H9 (cell line): ENCODE results near the gene AKAP3. TPM values are rescaled to one million over a fixed set of nuclear protein-coding genes. Genes with fewer than 3 reads are reported as not detected.

ENCODE experiments used
- DNase-seq: peaks from one replicate; pipeline ENCODE4 v3.0.0-alpha.2; 2017
- H2AFZ ChIP-seq: one replicate; pipeline ENCODE4 v1.6.1; 2013; ENCODE audit warnings: mild to moderate bottlenecking, low read length, control low read depth, moderate library complexity
- H2AK5ac ChIP-seq: 2 replicates; pipeline ENCODE4 v1.6.1; 2013; ENCODE audit warnings: low read length, control low read depth, mixed read lengths; ENCODE audit not compliant: insufficient read length
- H2BK120ac ChIP-seq: one replicate; pipeline ENCODE4 v1.6.1; 2013; ENCODE audit warnings: low read depth, mild to moderate bottlenecking, low read length, control low read depth, inconsistent platforms; ENCODE audit not compliant: poor library complexity, severe bottlenecking
- H2BK12ac ChIP-seq: 2 replicates; pipeline ENCODE4 v1.6.1; 2013; ENCODE audit warnings: low read length, control low read depth, mixed read lengths, low read depth; ENCODE audit not compliant: insufficient read length
- H2BK15ac ChIP-seq: 2 replicates; pipeline ENCODE4 v1.6.1; 2013; ENCODE audit warnings: low read depth, low read length, control low read depth
- H2BK20ac ChIP-seq: one replicate; pipeline ENCODE4 v1.6.1; 2013; ENCODE audit warnings: low read depth, mild to moderate bottlenecking, low read length, control low read depth, inconsistent platforms; ENCODE audit not compliant: poor library complexity, severe bottlenecking
- H2BK5ac ChIP-seq: 2 replicates; pipeline ENCODE4 v1.6.1; 2013; ENCODE audit warnings: low read length, control low read depth, mixed read lengths; ENCODE audit not compliant: insufficient read length
- H3K14ac ChIP-seq: 2 replicates; pipeline ENCODE4 v1.6.1; 2013; ENCODE audit warnings: low read length, control low read depth; ENCODE audit not compliant: insufficient read depth
- H3K18ac ChIP-seq: 2 replicates; pipeline ENCODE4 v1.6.1; 2013; ENCODE audit warnings: low read depth, mild to moderate bottlenecking, mixed read lengths, low read length, control low read depth; ENCODE audit not compliant: insufficient read length
- H3K23ac ChIP-seq: 2 replicates; pipeline ENCODE4 v1.6.1; 2013; ENCODE audit warnings: low read length, control low read depth, mixed read lengths, low read depth; ENCODE audit not compliant: insufficient read length
- H3K23me2 ChIP-seq: 2 replicates; pipeline ENCODE4 v1.6.1; 2013; ENCODE audit warnings: low read depth, mild to moderate bottlenecking, mixed read lengths, low read length, control low read depth; ENCODE audit not compliant: insufficient read length, poor library complexity, severe bottlenecking
- H3K27ac ChIP-seq: 2 replicates; pipeline ENCODE4 v1.5.1; 2013; ENCODE audit warnings: low read length, control low read depth, mixed read lengths, low read depth; ENCODE audit not compliant: insufficient read length
- H3K27me3 ChIP-seq: 2 replicates; pipeline ENCODE4 v1.6.1; 2013; ENCODE audit warnings: low read length, control low read depth, inconsistent platforms; ENCODE audit not compliant: insufficient read depth
- H3K4ac ChIP-seq: 2 replicates; pipeline ENCODE4 v1.6.1; 2013; ENCODE audit warnings: low read depth, mild to moderate bottlenecking, control low read depth, inconsistent platforms, low read length, moderate library complexity
- H3K4me1 ChIP-seq: 2 replicates; pipeline ENCODE4 v1.6.1; 2013; ENCODE audit warnings: low read length, control low read depth, inconsistent platforms; ENCODE audit not compliant: insufficient read depth
- H3K4me2 ChIP-seq: 2 replicates; pipeline ENCODE4 v1.6.1; 2013; ENCODE audit warnings: low read length, control low read depth, mixed read lengths; ENCODE audit not compliant: insufficient read length, insufficient read depth
- H3K56ac ChIP-seq: 2 replicates; pipeline ENCODE4 v1.6.1; 2013; ENCODE audit warnings: low read depth, mild to moderate bottlenecking, mixed read lengths, low read length, control low read depth; ENCODE audit not compliant: insufficient read length
- H3K79me1 ChIP-seq: 2 replicates; pipeline ENCODE4 v1.6.1; 2013; ENCODE audit warnings: low read depth, mild to moderate bottlenecking, moderate library complexity, low read length, control low read depth, inconsistent platforms; ENCODE audit not compliant: insufficient read depth, poor library complexity, severe bottlenecking
- H3K79me2 ChIP-seq: 2 replicates; pipeline ENCODE4 v1.6.1; 2013; ENCODE audit warnings: low read length, control low read depth, inconsistent platforms; ENCODE audit not compliant: insufficient read depth
- H3K9ac ChIP-seq: 2 replicates; pipeline ENCODE4 v1.6.1; 2013; ENCODE audit warnings: low read length, control low read depth, mixed read lengths; ENCODE audit not compliant: insufficient read length; ENCODE audit errors: extremely low read depth
- H3K9me3 ChIP-seq: one replicate; pipeline ENCODE4 v1.6.1; 2013; ENCODE audit warnings: low read depth, low read length, inconsistent platforms; ENCODE audit not compliant: control insufficient read depth
- H3T11ph ChIP-seq: one replicate; pipeline ENCODE4 v1.6.1; 2013; ENCODE audit warnings: mild to moderate bottlenecking, low read length, control low read depth, inconsistent platforms
- H4K20me1 ChIP-seq: one replicate; pipeline ENCODE4 v1.6.1; 2013; ENCODE audit not compliant: control insufficient read depth, insufficient read length, insufficient read depth
- H4K5ac ChIP-seq: 2 replicates; pipeline ENCODE4 v1.6.1; 2013; ENCODE audit warnings: low read depth, mild to moderate bottlenecking, mixed read lengths, low read length, control low read depth; ENCODE audit not compliant: insufficient read length
- H4K8ac ChIP-seq: replicated peaks from 2 replicates; pipeline ENCODE4 v1.6.1; 2013; ENCODE audit warnings: low read length, control low read depth, mixed read lengths, low read depth; ENCODE audit not compliant: insufficient read length
- H4K91ac ChIP-seq: 2 replicates; pipeline ENCODE4 v1.6.1; 2013; ENCODE audit warnings: low read depth, mild to moderate bottlenecking, moderate library complexity, mixed read lengths, low read length, control low read depth; ENCODE audit not compliant: insufficient read length
- H3K27ac Mint-ChIP-seq, 3 experiments: 2 replicates in 2 of 3; 3 replicates in 1 of 3; pipeline ENCODE4 v1.8.0; 2020 to 2021; ENCODE audit warnings: mixed read lengths in 3 of 3, mild to moderate bottlenecking in 1 of 3, moderate library complexity in 1 of 3
- H3K27me3 Mint-ChIP-seq: 2 replicates; pipeline ENCODE4 v1.8.0; 2021; ENCODE audit warnings: low read depth, mild to moderate bottlenecking, moderate library complexity, mixed read lengths
- H3K36me3 Mint-ChIP-seq, 3 experiments: 2 replicates in 2 of 3; 3 replicates in 1 of 3; pipeline ENCODE4 v1.8.0; 2020 to 2021; ENCODE audit warnings: low read depth in 3 of 3, mixed read lengths in 3 of 3; ENCODE audit not compliant: insufficient read depth in 1 of 3
- H3K4me1 Mint-ChIP-seq, 2 experiments: 2 replicates each; pipeline ENCODE4 v1.8.0; 2020; ENCODE audit warnings: mixed read lengths in 2 of 2
- H3K4me3 Mint-ChIP-seq, 2 experiments: 2 replicates in 1 of 2; 3 replicates in 1 of 2; pipeline ENCODE4 v1.8.0; 2020 to 2021; ENCODE audit warnings: mild to moderate bottlenecking in 2 of 2, mixed read lengths in 2 of 2, moderate library complexity in 1 of 2
- H3K9me3 Mint-ChIP-seq, 2 experiments: 2 replicates in 1 of 2; 3 replicates in 1 of 2; pipeline ENCODE4 v1.8.0; 2020; ENCODE audit warnings: mild to moderate bottlenecking in 2 of 2, mixed read lengths in 2 of 2, moderate library complexity in 1 of 2
- WGBS: extraction: QIAGEN DNeasy Blood & Tissue Kit; methylation state at CpG from one replicate; pipeline ENCODE4 v1.1.7; 2013; ENCODE audit warnings: missing lambda C conversion rate, low lambda C conversion rate, mixed read lengths; ENCODE audit not compliant: insufficient read length; ENCODE audit errors: extremely low coverage; 5-methylcytosine and 5-hydroxymethylcytosine counted together
- total RNA-seq: library from RNA; stranded (reverse); gene quantifications from 2 replicates; pipeline ENCODE4 v1.2.1, GENCODE V29; 2021
- TF ChIP-seq, protein P1 (sequence below): fragments of 200-600 bp; sonication (generic); conservative IDR thresholded peaks from 3 replicates; pipeline ENCODE4 v1.8.0; 2021; ENCODE audit warnings: antibody characterized with exemption, mild to moderate bottlenecking

The AKAP3 gene
- total RNA-seq, 1 experiment from 2014 or later, result 1.3 TPM

GRCh38 chr12:4603946-4604345 lies 44.9 kb downstream of the AKAP3 start:
- Histone ChIP-seq H2BK15ac (no peak overlapping the region), H2AFZ (no peak overlapping the region), H4K5ac (no peak overlapping the region), H3K23ac (no peak overlapping the region), H3K27ac (no peak overlapping the region), H3K14ac (no peak overlapping the region), H3K79me2 (no peaks in the 10 kb centered on the region), H3K9ac (no peak overlapping the region), H3K4me1 (peaks cover 2% of the 10 kb centered on the region; the same call in 1 of the 2 replicates), H3K18ac (no peak overlapping the region), H3K79me1 (no peaks in the 10 kb centered on the region), H4K20me1 (no peaks in the 10 kb centered on the region), H3K56ac (no peak overlapping the region), H4K8ac (no peak overlapping the region), H4K91ac (no peak overlapping the region), H2BK120ac (no peak overlapping the region), H3K9me3 (no peaks in the 10 kb centered on the region), H3K23me2 (peaks cover 3% of the 10 kb centered on the region), H2BK5ac (no peak overlapping the region), H2BK12ac (no peak overlapping the region), H3K4ac (no peak overlapping the region), H3K4me2 (no peak overlapping the region), H3K27me3 (no peaks in the 10 kb centered on the region), H2AK5ac (no peak overlapping the region), H2BK20ac (no peak overlapping the region), H3T11ph (no peak overlapping the region)
- Mint-ChIP-seq H3K36me3 (peaks cover 0 to 5% (median 0%) of the 10 kb centered on the region in 3 experiments; a peak in 1 of 7 replicates), H3K27ac (no peak overlapping the region), H3K27me3 (peaks cover 21% of the 10 kb centered on the region), H3K9me3 (no peaks in the 10 kb centered on the region), H3K4me1 (peaks cover 0 to 10% of the 10 kb centered on the region in 2 experiments; a peak in 3 of 4 replicates), H3K4me3 (no peak overlapping the region)
- TF ChIP-seq, protein P1, sequence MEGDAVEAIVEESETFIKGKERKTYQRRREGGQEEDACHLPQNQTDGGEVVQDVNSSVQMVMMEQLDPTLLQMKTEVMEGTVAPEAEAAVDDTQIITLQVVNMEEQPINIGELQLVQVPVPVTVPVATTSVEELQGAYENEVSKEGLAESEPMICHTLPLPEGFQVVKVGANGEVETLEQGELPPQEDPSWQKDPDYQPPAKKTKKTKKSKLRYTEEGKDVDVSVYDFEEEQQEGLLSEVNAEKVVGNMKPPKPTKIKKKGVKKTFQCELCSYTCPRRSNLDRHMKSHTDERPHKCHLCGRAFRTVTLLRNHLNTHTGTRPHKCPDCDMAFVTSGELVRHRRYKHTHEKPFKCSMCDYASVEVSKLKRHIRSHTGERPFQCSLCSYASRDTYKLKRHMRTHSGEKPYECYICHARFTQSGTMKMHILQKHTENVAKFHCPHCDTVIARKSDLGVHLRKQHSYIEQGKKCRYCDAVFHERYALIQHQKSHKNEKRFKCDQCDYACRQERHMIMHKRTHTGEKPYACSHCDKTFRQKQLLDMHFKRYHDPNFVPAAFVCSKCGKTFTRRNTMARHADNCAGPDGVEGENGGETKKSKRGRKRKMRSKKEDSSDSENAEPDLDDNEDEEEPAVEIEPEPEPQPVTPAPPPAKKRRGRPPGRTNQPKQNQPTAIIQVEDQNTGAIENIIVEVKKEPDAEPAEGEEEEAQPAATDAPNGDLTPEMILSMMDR, result no peak
- DNase-seq, result no peak
- WGBS, result no CpG with 5 or more reads among the region's 1 CpG
